HepG2 (cell line): ENCODE measurements around the gene CDK3. TPM values are rescaled to one million over a fixed set of nuclear protein-coding genes. Genes with fewer than 3 reads are reported as not detected.

ENCODE experiments used
- ATAC-seq: fragments of 200-7000 bp; cut with Tn5 transposase; 3 replicates; pipeline ENCODE4 v1.9.1; 2020; ENCODE audit warnings: mild to moderate bottlenecking, moderate library complexity
- BruUV-seq: library from RNA; stranded (reverse); fragments of 400-500 nt; replicated peaks from 2 replicates; lab custom pipeline; 2021; lab: Mats Ljungman, UMichigan
- CTCF ChIA-PET: fragments of 300-600 bp; formaldehyde crosslinking; extraction: SDS; loops from one replicate; lab custom pipeline; 2021; ENCODE audit warnings: low total read pairs, inconsistent platforms, low intra/inter-chr PET ratio; lab: Yijun Ruan, JAX
- POLR2A ChIA-PET: fragments of 350-600 bp; sonication (Branson Sonifier 250); formaldehyde crosslinking; loops from one replicate; lab custom pipeline; 2020; ENCODE audit warnings: antibody characterized with exemption, inconsistent platforms; lab: Yijun Ruan, JAX
- DNase-seq: peaks from one replicate; pipeline ENCODE4 v3.0.0-alpha.2; 2015; ENCODE audit warnings: low spot score
- FAIRE-seq: peaks from 3 replicates; lab custom pipeline; 2011; peaks lifted over from hg19 to GRCh38; lab: Jason Lieb, UNC
- H2AFZ ChIP-seq: one replicate; pipeline ENCODE4 v1.6.1; 2011; ENCODE audit warnings: low read length, inconsistent platforms
- H3K27ac ChIP-seq: fragments of 300-600 bp; 3 replicates; pipeline ENCODE4 v1.8.0; 2011; ENCODE audit warnings: mixed run types, mild to moderate bottlenecking, mixed read lengths, low read length, inconsistent platforms; ENCODE audit not compliant: insufficient read depth; ENCODE audit errors: extremely low read length
- H3K27me3 ChIP-seq, 2 experiments: fragments of 200-600 bp in 1 of 2; 2 replicates in 1 of 2; 3 replicates in 1 of 2; pipeline versions ENCODE4 v1.6.0 to v1.8.0; 2011; ENCODE audit warnings: low read length in 2 of 2, mild to moderate bottlenecking in 2 of 2, moderate library complexity in 2 of 2, inconsistent platforms in 1 of 2; ENCODE audit not compliant: insufficient read depth in 2 of 2, control insufficient read depth in 1 of 2
- H3K36me3 ChIP-seq, 2 experiments: fragments of 200-600 bp in 1 of 2; replicated peaks in 1 of 2; 2 replicates in 1 of 2; 3 replicates in 1 of 2; pipeline versions ENCODE4 v1.5.1 to v1.8.0; 2011; ENCODE audit warnings: low read length in 2 of 2, inconsistent platforms in 1 of 2; ENCODE audit not compliant: insufficient read depth in 2 of 2, control insufficient read depth in 1 of 2
- H3K4me1 ChIP-seq: 2 replicates; pipeline ENCODE4 v1.5.1; 2012; ENCODE audit warnings: low read length, inconsistent platforms; ENCODE audit not compliant: insufficient read depth
- H3K4me2 ChIP-seq: 2 replicates; pipeline ENCODE4 v1.6.0; 2011; ENCODE audit warnings: low read depth, low read length, inconsistent platforms
- H3K4me3 ChIP-seq, 3 experiments: fragments of 200-600 bp in 1 of 3; sonication (generic), shearing (Covaris generic) in 1 of 3; replicated peaks in 1 of 3; 2 replicates each; pipeline ENCODE4 v1.5.1; 2011 to 2016; ENCODE audit warnings: low read length in 3 of 3, inconsistent platforms in 2 of 3, low read depth in 2 of 3, mild to moderate bottlenecking in 2 of 3, control low read depth in 1 of 3, mixed read lengths in 1 of 3; ENCODE audit not compliant: insufficient read depth in 1 of 3
- H3K79me2 ChIP-seq: one replicate; pipeline ENCODE4 v1.6.1; 2011; ENCODE audit warnings: low read length, inconsistent platforms; ENCODE audit not compliant: insufficient read depth
- H3K9ac ChIP-seq: 2 replicates; pipeline ENCODE4 v1.6.0; 2011; ENCODE audit warnings: mild to moderate bottlenecking, low read depth, low read length, inconsistent platforms; ENCODE audit not compliant: insufficient read depth
- H3K9me3 ChIP-seq: 2 replicates; pipeline ENCODE4 v1.5.1; 2012; ENCODE audit warnings: mild to moderate bottlenecking, low read length
- H4K20me1 ChIP-seq: 2 replicates; pipeline ENCODE4 v1.6.0; 2011; ENCODE audit warnings: inconsistent platforms, mild to moderate bottlenecking, low read length, moderate library complexity; ENCODE audit not compliant: insufficient read depth
- BCL3 ChIP-seq: sonication (generic); formaldehyde crosslinking; IDR thresholded peaks from 2 replicates; pipeline ENCODE4 v1.5.1; 2020; ENCODE audit warnings: mild to moderate bottlenecking, missing genetic modification reagents, moderate library complexity
- DZIP1 ChIP-seq: sonication (generic); formaldehyde crosslinking; IDR thresholded peaks from 2 replicates; pipeline ENCODE4 v1.5.0; 2020; ENCODE audit warnings: mild to moderate bottlenecking, missing genetic modification reagents
- FLYWCH1 ChIP-seq: sonication (generic); formaldehyde crosslinking; IDR thresholded peaks from 2 replicates; pipeline ENCODE4 v1.8.1; 2023; ENCODE audit warnings: mild to moderate bottlenecking, missing genetic modification reagents
- MIER2 ChIP-seq: IDR thresholded peaks from 2 replicates; pipeline ENCODE4 v1.6.1; 2016; ENCODE audit warnings: missing biosample characterization, missing genetic modification reagents
- NFATC3 ChIP-seq: sonication (generic); formaldehyde crosslinking; IDR thresholded peaks from 2 replicates; pipeline ENCODE4 v1.5.1; 2020; ENCODE audit warnings: mild to moderate bottlenecking, missing genetic modification reagents
- RNF2 ChIP-seq: fragments of 450-650 bp; conservative IDR thresholded peaks from 2 replicates; pipeline ENCODE4 v1.6.1; 2016; ENCODE audit warnings: low read depth
- SNAI1 ChIP-seq: sonication (generic); formaldehyde crosslinking; IDR thresholded peaks from 2 replicates; pipeline ENCODE4 v1.5.0; 2020; ENCODE audit warnings: mild to moderate bottlenecking, missing genetic modification reagents, borderline replicate concordance
- ZNF354B ChIP-seq: sonication (generic); formaldehyde crosslinking; IDR thresholded peaks from 2 replicates; pipeline ENCODE4 v1.8.0; 2022; ENCODE audit warnings: mild to moderate bottlenecking, missing genetic modification reagents
- ZNF691 ChIP-seq: sonication (generic); formaldehyde crosslinking; IDR thresholded peaks from 2 replicates; pipeline ENCODE4 v1.4.0; 2020; ENCODE audit warnings: missing genetic modification reagents, low read depth, mild to moderate bottlenecking, borderline replicate concordance
- ZNF7 ChIP-seq: IDR thresholded peaks from 2 replicates; pipeline ENCODE4 v1.6.1; 2016; ENCODE audit warnings: missing biosample characterization, missing genetic modification reagents
- ZNF891 ChIP-seq: sonication (generic); formaldehyde crosslinking; IDR thresholded peaks from 2 replicates; pipeline ENCODE4 v1.5.0; 2020; ENCODE audit warnings: mild to moderate bottlenecking, missing genetic modification reagents
- WGBS: methylation state at CpG from one replicate; pipeline ENCODE4 v1.1.6; 2017; ENCODE audit warnings: low lambda C conversion rate; 5-methylcytosine and 5-hydroxymethylcytosine counted together
- in situ Hi-C: cut with HindIII; loops from 2 replicates; pipeline ENCODE4 v1.10.0; 2017; ENCODE audit warnings: low pct_unique_long_range_greater_than_20kb; ENCODE audit not compliant: extremely low pct_ligation_motif_present
- intact Hi-C: fragments of 100-400 bp; cut with micrococcal nuclease; formaldehyde crosslinking; loops from one replicate; pipeline ENCODE4 v1.10.0; 2022; ENCODE audit not compliant: unreplicated experiment
- polyA plus RNA-seq, 8 experiments: library from polyadenylated mRNA; depleted of rRNA in 3 of 8; stranded (reverse) in 7 of 8; unstranded in 1 of 8; fragments of >200 nt; fragmentation: Illumina TruSeq in 4 of 8; extraction: Trizol in 4 of 8; gene quantifications; 2 replicates each; pipeline versions ENCODE4 v1.2.1 to v1.2.3, GENCODE V29; 2011 to 2016; ENCODE audit warnings: low read depth in 4 of 8, missing spikeins in 1 of 8, mixed read lengths in 1 of 8; ENCODE audit not compliant: insufficient read depth in 1 of 8
- total RNA-seq, 5 experiments: library from RNA; depleted of rRNA; stranded (reverse); fragments of >200 nt; fragmentation: Illumina TruSeq; extraction: Trizol; gene quantifications; 2 replicates each; pipeline ENCODE4 v1.2.3, GENCODE V29; 2016; ENCODE audit warnings: low read depth in 1 of 5

The CDK3 gene
- total and polyA plus RNA-seq, 2 of the 13 experiments (the other 11 are each of a cell fraction or from before 2014, with no cell fraction given), result 5.8 to 11.4 TPM

GRCh38 chr17:75991396-75991795, 9.3 kb upstream of the CDK3 start:
- Histone ChIP-seq H3K4me1 (peaks cover 44% of the 10 kb centered on the region), H3K4me2 (no peak overlapping the region), H3K9me3 (no peaks in the 10 kb centered on the region), H3K27ac (no peak overlapping the region), H3K36me3 (peaks cover 5 to 16% of the 10 kb centered on the region in 2 experiments), H4K20me1 (no peaks in the 10 kb centered on the region), H3K9ac (no peak overlapping the region)
- POLR2A ChIA-PET, result no interaction called here
- no TSS peak for BruUV-seq
- no peak for ATAC-seq
- CTCF ChIA-PET, result no interaction called here
- no peak for DNase-seq
- in situ Hi-C loops, result no loop called here
- intact Hi-C loops, result no loop called here
- TF ChIP-seq RNF2, result no peak
- no peak for TF ChIP-seq FLYWCH1
- TF ChIP-seq BCL3 (CRISPR knock-in tag), result no peak
- no peak for TF ChIP-seq ZNF7 (CRISPR knock-in tag)
- no peak for TF ChIP-seq NFATC3 (CRISPR knock-in tag)
- TF ChIP-seq ZNF354B (CRISPR knock-in tag), result no peak
- TF ChIP-seq SNAI1, result no peak
- TF ChIP-seq MIER2 (CRISPR knock-in tag), result no peak
- TF ChIP-seq ZNF891 (CRISPR knock-in tag), result no peak
- TF ChIP-seq DZIP1 (CRISPR knock-in tag), result no peak
- no peak for TF ChIP-seq ZNF691 (CRISPR knock-in tag)
- TF ChIP-seq, all 625 proteins: peak for 0
- H3K79me2 ChIP-seq, result no peaks in the 10 kb centered on the region
- 100% methylated on average over 9 of the region's 9 CpGs for WGBS
- no peak overlapping the region for H2AFZ ChIP-seq
- no peak for FAIRE-seq
- H3K27me3 ChIP-seq, result no peaks in the 10 kb centered on the region
- H3K4me3 ChIP-seq, result no peak overlapping the region
